Measurements from ENCODE around the gene CCZ1.
"Not testable (repeated sequence)": the region's sequence is repeated elsewhere in the genome, so short reads cannot be mapped to it uniquely, and the experiment has no call there.

The CCZ1 gene

GRCh38 chr7:5898480-5899224 lies at the start of gene CCZ1:
CCZ1 (plus strand) TSS chr7:5898733; CDS start chr7:5898800, 67 bp downstream.
- DNase-seq: peak; percentile 84

GRCh38 chr7:5850944-5851343 lies 47.6 kb upstream of the CCZ1 start:
- DNase-seq: no peak

GRCh38 chr7:5854738-5855137 lies 43.8 kb upstream of the CCZ1 start:
- no peak for DNase-seq

- DNase-seq: peak; percentile 22
Measured at GRCh38 chr7:5857041-5857575, 41.4 kb upstream of the CCZ1 start.

- not testable (repeated sequence) for DNase-seq
Measured at GRCh38 chr7:5858494-5858893, 40.0 kb upstream of the CCZ1 start.

- DNase-seq: not testable (repeated sequence)
Measured at GRCh38 chr7:5861281-5861680, 37.3 kb upstream of the CCZ1 start.

GRCh38 chr7:5862753-5863366 lies 35.7 kb upstream of the CCZ1 start:
- DNase-seq: not testable (repeated sequence)

GRCh38 chr7:5865279-5865931 lies 33.1 kb upstream of the CCZ1 start:
- DNase-seq: not testable (repeated sequence)

- DNase-seq: no peak
Measured at GRCh38 chr7:5867060-5867459, 31.5 kb upstream of the CCZ1 start.

- DNase-seq: not testable (repeated sequence)
Measured at GRCh38 chr7:5868928-5869341, 29.6 kb upstream of the CCZ1 start.

- no peak for DNase-seq
Measured at GRCh38 chr7:5869691-5870090, 28.8 kb upstream of the CCZ1 start.

GRCh38 chr7:5870311-5870710 lies 28.2 kb upstream of the CCZ1 start:
- no peak for DNase-seq

GRCh38 chr7:5872326-5872725 lies 26.2 kb upstream of the CCZ1 start:
- no peak for DNase-seq

GRCh38 chr7:5879591-5879990 lies 18.9 kb upstream of the CCZ1 start:
- DNase-seq: not testable (repeated sequence)

GRCh38 chr7:5880106-5880505 lies 18.4 kb upstream of the CCZ1 start:
- DNase-seq: not testable (repeated sequence)

GRCh38 chr7:5884431-5884830 lies 14.1 kb upstream of the CCZ1 start:
- DNase-seq: not testable (repeated sequence)

GRCh38 chr7:5888021-5888420 lies 10.5 kb upstream of the CCZ1 start:
- not testable (repeated sequence) for DNase-seq

GRCh38 chr7:5890244-5890643 lies 8.3 kb upstream of the CCZ1 start:
- not testable (repeated sequence) for DNase-seq

GRCh38 chr7:5892498-5892897 lies 6.0 kb upstream of the CCZ1 start:
- no peak for DNase-seq

- DNase-seq: peak; percentile 25
Measured at GRCh38 chr7:5897369-5897919, 1.1 kb upstream of the CCZ1 start.

GRCh38 chr7:5903002-5903401 lies 4.5 kb downstream of the CCZ1 start:
- not testable (repeated sequence) for DNase-seq

- not testable (repeated sequence) for DNase-seq
Measured at GRCh38 chr7:5904726-5905125, 6.2 kb downstream of the CCZ1 start.

GRCh38 chr7:5908835-5909234 lies 10.3 kb downstream of the CCZ1 start:
- DNase-seq: not testable (repeated sequence)
